GM18868 (cell line): ENCODE measurements around the gene SRBD1.

ENCODE experiments used
- ATAC-seq: cut with Tn5 transposase; IDR thresholded peaks from one replicate; pipeline ENCODE4 v1.9.1; 2021; ENCODE audit warnings: mild to moderate bottlenecking, moderate library complexity; ENCODE audit not compliant: unreplicated experiment

The SRBD1 gene

GRCh38 chr2:45388541-45389100 is 222.4 kb downstream of the SRBD1 start:
- no peak for ATAC-seq

DNA sequence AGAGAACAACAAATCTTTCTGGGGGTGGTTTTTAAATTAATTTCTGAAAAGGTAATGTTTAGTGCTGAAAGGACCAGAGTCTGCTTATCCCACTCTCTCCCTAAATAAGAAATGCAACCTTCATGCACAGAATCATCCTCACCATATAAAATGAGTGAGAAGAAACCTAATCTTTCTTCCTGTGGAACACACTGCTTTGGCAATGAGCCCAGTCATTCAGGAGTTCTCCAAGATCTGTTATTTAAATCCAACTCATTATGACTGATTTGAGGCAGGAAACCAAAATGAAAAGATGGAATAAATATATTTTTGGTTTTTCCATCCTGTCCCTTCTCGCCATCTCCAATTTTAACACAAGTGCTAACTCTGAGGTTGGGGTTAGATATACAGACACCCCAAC is 228.3 kb downstream of the SRBD1 start:
- ATAC-seq = no peak

DNA sequence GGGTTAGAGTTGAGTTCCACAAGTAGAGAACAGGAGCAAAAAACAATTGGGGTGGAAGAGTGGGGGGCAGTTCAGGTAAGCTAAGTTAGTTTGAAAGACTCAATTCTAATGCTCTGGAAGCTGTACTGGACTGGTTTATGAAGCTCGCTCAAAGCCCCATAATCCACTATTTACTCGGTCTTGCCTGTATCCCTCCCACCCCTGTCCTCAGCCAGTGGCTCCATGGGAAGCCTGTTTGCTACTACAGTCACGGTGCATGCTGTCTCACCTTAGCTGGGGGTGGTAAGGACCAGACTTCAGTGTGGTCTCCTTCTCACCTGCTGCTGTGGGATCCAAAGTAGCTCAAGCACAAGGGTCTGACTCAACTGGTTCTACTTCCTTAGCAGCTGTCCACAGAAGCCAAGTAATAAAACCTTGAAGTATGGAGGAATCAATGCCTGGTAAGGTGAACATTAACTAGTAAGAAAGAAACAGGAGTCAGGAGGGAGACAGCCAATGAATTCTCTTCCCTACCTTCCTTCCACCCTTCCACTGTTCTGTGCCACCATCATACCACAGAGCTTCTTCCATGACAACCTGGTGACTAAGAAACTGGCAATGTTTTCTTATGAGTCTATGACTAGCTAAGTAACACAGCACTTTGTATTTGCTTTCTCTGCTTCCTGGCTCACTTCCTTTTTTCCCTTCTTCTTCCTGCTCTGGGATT is 230.8 kb downstream of the SRBD1 start:
- no peak for ATAC-seq

- ATAC-seq = no peak
Observed at GRCh38 chr2:45379399-45380087, 231.5 kb downstream of the SRBD1 start.

GRCh38 chr2:45373534-45373933 is 237.5 kb downstream of the SRBD1 start:
- no peak for ATAC-seq

DNA sequence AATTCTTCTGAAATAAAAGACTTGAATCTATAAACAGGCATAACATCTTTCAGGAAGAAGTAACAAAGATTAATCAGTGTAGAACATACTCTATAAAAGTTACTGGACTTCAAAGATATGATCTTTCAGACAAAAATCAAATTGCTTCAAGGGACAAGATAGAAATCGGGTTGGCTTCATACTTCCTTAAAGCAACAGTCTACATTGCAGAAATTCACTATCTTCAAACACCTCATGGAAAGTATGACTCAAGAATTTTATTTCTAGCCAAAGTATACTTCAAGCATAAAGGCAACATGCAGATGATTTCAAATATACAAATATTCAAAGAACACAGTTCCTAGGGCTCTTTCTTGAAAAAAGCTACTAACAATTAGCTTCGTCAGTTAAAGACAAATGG is 240.7 kb downstream of the SRBD1 start:
- ATAC-seq = no peak

- no peak for ATAC-seq
Observed at GRCh38 chr2:45368792-45369191, 242.3 kb downstream of the SRBD1 start.

GRCh38 chr2:45361666-45362065 is 249.4 kb downstream of the SRBD1 start:
- ATAC-seq = no peak

DNA sequence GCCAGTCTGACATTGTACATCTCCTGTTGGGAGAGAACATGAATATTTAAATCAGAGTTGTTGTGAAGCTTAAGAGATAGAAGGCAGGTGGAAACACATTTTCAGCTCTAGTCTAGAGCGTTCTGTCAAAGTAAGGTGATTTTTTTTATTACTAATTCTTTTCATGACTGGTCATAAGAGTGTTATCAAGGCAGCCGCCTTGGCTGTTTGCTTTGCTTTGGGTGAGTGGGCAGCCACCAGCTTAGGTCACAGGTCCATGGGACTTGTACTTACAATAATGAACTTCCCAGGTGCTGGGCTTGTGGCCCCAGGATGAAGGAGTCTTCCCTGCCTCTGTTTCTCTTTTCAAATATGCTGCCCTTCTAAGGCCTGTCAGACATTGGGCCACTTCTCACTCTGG is 256.3 kb downstream of the SRBD1 start:
- ATAC-seq = no peak

DNA sequence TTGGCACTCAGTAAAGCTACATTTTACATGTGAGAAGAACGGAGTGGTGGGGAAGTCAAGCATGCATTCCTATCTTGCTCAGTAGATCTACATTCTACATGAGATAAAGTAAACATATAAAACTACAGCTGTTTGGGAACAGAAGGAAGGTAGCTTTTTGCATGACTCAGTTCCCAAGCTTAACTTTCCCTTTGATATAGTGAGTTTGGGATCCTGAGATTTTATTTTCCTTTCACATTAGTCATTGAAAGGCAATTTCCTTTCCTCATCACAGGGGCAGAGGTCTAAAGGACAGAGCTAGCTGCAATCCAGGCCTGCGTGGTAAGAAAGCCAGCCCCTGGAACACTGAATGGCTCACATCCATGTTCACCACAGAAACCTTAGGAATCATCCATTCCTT is 257.2 kb downstream of the SRBD1 start:
- ATAC-seq = no peak

DNA sequence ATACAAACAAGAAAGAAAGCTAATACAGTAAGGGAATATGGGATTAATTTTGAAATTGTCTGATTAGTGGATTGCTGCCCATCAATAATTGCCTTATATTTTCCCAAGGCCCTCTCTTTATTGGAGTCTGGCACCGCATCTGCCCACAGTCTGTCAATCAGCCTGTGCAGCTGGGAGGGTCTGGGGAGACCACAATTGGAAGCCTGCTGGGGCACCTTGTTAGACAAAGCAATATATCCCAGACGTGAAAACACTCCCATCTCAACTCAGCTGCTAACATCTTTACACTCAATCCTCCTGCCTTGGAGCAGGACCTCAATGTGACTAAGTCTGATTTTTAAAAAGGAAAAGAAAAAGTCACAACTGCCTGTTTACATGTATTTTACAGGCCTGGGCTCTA is 258.6 kb downstream of the SRBD1 start:
- no peak for ATAC-seq

DNA sequence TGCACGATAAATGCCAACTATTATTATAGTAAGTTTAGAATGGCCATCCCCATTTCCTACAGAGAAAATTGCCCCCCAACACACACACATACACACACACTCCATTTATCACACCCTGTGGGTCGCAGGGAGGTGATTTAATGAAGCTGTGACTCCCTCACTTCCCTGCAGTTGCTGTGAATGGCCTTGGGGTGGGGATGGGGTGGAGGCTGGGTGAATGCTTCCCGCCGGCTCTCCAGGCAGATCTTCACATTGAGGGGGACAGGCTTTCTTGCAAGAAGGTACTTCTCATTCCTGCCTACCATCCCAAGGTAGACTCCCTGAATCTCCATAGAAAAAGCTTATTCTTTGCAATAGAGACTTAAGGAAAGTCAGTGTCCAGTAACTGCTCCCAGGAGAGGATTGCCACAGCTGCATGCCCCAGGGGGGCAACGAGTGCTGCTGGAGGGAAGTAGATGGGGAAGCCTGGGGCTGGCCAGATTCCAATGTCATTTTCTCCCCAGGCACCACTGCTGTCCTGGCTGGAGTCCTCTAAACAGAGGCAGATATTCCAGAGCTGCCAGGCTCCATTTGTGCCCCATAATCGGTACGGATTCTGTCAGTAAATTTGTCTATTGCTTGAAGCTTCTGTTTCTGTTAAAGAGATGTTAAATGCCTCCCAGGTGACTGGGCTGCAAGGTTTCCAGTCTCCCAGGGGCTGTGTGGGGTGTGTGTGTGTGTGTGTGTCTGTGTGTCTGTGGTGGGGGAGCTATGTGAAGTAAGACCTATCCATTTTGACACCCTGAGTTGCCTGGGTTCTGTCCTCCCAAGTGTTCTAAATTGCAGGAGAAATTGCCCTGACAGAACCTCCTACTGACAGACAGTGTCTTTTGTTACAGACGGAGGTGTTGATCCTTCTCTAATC is 265.5 kb downstream of the SRBD1 start:
- ATAC-seq = no peak

- no peak for ATAC-seq
Observed at GRCh38 chr2:45344502-45344901, 266.6 kb downstream of the SRBD1 start.

GRCh38 chr2:45344071-45344470 is 267.0 kb downstream of the SRBD1 start:
- no peak for ATAC-seq

DNA sequence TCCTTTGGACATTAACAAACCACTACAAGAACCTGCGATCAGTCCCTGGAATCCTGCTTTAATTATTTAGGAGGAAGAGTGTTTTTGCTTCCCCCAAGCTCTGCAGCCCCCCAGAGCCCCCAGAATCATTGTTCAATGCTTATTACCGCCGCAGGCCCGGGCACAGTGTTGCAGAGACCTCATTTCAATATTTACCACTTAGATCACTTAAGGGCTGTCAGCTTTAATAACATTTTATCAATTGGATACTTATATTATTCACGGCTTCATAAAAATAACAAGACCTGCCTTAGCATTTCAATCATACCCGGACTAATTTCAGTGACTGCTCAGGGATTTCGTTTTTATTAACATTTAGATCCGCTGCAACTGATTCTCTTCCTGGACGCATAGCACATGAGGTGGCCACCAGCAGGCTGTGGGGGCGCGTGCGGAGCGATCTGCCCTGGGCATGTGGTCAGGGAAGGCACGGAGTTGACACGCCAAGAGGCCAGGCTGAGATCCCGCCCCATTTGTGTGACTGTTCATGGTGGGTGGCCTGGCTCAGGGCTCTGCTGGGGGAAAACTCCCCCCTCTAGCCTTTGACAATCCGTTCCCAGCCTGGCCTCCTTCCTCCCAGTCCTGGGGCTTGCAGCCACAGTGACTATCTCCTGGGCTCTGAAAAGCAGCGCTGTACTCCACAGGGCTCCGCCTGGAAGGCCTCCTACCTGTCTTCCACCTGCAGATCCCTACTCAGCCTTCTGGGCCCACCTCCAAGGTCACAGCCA is 267.6 kb downstream of the SRBD1 start:
- no peak for ATAC-seq

DNA sequence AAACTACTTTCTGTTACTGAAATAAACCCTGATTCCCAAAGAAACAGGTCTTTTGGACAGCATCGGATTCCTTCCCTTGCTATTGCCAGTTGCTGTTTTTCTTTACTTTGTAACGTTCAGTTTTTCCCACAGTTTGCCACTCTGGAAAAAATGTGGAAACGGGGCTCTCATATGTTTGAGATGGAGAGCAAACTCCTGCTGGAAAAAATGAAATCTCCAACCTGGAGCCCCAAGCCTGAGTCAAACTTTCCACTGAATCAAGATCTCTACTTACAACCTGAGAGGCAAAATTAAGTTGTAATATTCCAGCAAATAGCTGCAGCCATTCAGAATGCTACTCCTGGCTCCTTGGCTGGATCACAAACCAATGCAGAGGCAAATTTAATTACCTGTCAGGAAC is 270.7 kb downstream of the SRBD1 start:
- ATAC-seq = no peak

- ATAC-seq = no peak
Observed at GRCh38 chr2:45339253-45339652, 271.8 kb downstream of the SRBD1 start.
